HG02840 (cell line): ENCODE results near the gene MEF2B.
"Not testable (repeated sequence)": the region's sequence is repeated elsewhere in the genome, so short reads cannot be mapped to it uniquely, and the experiment has no call there.

ENCODE experiments used
- ATAC-seq: cut with Tn5 transposase; IDR thresholded peaks from one replicate; pipeline ENCODE4 v1.9.1; 2021; ENCODE audit warnings: mild to moderate bottlenecking, moderate library complexity, moderate number of reproducible peaks; ENCODE audit not compliant: unreplicated experiment, low FRiP score

Gene MEF2B

DNA sequence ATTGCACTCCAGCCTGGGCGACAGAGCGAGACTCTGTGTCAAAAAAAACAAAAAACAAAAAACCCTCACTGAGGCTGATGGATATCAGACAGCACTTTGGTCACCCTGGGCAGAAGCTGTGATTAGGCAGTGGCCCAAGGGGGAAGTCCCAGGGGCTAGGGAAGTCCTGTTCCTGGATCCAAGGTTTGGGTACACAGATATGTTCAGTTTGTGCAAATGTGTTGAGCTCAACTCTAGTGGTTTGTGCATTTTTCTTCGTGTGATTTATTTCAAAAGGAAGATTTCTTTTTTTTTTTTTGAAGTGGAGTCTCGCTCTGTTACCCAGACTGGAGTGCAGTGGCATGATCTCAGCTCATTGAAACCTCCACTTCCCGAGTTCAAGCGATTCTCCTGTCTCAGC is 12.3 kb downstream of the MEF2B start:
- no peak for ATAC-seq

GRCh38 chr19:19155495-19156219 is 14.4 kb downstream of the MEF2B start:
- peak; percentile 60 for ATAC-seq

GRCh38 chr19:19154768-19155494 is 15.1 kb downstream of the MEF2B start:
- ATAC-seq = no peak

- ATAC-seq = no peak
Measured at GRCh38 chr19:19152668-19153384, 17.2 kb downstream of the MEF2B start.

DNA sequence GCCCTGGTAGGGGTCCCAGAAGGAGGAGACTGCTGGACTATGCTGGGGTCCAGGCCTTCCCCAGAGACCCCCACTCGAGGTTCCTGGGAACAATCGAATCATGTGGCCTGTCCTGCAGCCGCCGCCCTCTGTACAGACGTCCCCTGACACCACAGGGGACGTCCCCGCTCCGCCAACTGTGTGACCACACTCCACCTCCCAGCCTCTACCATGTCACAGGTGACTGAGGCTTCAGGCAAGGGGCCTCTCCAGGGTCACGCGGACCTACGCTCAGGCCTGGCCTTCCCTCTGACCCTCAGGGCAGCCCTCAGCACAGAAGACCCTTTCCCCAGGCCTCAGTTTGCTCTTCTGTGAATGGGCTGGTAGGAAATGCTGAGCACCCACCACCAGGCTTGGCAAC is 18.6 kb downstream of the MEF2B start:
- no peak for ATAC-seq

- ATAC-seq = no peak
Measured at GRCh38 chr19:19149435-19149834, 20.6 kb downstream of the MEF2B start.

DNA sequence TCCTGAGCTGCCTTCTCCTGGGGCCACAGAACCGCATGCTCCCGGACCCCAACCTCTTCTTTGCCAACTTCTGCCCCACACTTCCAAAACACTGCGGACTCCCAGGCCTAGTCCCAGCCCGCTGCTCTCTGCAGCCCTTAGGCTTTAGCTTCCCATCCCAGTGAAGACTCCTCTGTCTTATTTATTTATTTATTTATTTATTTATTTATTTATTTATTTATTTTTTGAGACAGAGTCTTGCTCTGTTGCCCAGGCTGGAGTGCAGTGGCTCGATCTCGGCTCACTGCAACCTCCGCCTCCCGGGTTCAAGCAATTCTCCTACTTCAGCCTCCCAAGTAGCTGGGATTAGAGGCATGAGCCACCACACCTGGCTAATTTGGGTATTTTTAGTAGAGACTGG is 21.6 kb downstream of the MEF2B start:
- not testable (repeated sequence) for ATAC-seq

DNA sequence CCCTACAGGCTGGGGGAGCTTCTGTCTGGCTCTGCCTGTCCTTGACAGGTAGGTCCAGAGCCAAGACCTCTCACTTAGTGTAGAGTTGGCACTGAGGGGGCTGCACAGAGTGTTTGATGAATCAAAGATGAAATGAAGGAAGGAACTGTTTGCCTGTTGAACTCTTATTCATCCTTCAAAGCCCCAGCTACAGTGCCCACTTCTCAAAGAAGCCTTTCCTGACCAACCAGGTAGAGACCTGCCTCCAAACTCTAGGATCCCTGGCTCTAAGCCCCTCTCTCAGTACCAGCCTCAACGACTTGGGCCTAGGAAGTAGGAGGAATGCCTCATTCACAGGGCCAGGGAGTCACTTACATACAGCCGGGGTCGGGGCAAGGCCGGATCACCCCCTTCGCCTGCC is 22.7 kb downstream of the MEF2B start:
- no peak for ATAC-seq

- no peak for ATAC-seq
Measured at GRCh38 chr19:19146865-19147264, 23.2 kb downstream of the MEF2B start.

GRCh38 chr19:19145684-19146608 is 24.1 kb downstream of the MEF2B start:
- ATAC-seq = no peak

GRCh38 chr19:19145281-19145680 is 24.8 kb downstream of the MEF2B start:
- ATAC-seq = no peak

DNA sequence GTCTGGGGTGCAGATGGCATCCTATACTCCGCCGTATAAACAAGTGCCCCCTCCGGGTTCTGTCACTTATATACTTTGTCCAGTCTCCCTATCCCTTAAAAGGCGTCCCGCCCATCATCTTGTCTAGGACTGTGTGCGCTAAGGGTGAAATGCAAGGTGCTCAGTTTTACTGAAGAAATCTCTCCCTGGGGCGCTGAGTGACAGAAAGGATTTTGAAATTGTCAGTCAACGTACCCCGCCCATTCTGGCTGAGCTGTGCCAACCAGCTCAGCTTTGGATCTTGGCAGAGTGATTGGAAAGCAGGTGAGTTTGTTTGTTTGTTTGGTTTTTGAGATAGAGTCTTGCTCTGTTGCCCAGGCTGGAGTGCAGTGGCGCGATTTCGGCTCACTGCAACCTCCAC is 27.7 kb downstream of the MEF2B start:
- no peak for ATAC-seq

DNA sequence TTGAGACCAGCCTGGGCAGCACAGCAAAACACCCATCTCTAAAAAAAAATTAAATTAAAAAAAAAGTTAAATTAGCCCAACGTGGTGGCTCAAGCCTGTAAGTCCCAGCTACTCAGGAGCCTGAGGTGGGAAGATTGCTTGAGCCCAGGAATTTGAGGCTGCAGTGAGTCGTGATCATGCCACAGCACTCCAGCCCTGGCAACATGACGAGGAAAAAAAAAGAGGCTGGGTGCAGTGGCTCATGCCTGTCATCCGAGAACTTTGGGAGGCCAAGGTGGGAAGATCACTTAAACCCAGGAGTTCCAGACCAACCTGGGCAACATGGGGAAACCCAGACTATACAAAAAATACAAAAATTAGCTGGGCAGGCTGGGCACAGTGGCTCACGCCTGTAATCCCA is 29.6 kb downstream of the MEF2B start:
- no peak for ATAC-seq

- no peak for ATAC-seq
Measured at GRCh38 chr19:19139876-19140229, 30.2 kb downstream of the MEF2B start.

GRCh38 chr19:19138109-19138981 is 31.7 kb downstream of the MEF2B start, which contains the start of gene TMEM161A:
TMEM161A (minus strand) TSS chr19:19138478; CDS start chr19:19138428, 50 bp downstream.
- ATAC-seq = peak; percentile 98

DNA sequence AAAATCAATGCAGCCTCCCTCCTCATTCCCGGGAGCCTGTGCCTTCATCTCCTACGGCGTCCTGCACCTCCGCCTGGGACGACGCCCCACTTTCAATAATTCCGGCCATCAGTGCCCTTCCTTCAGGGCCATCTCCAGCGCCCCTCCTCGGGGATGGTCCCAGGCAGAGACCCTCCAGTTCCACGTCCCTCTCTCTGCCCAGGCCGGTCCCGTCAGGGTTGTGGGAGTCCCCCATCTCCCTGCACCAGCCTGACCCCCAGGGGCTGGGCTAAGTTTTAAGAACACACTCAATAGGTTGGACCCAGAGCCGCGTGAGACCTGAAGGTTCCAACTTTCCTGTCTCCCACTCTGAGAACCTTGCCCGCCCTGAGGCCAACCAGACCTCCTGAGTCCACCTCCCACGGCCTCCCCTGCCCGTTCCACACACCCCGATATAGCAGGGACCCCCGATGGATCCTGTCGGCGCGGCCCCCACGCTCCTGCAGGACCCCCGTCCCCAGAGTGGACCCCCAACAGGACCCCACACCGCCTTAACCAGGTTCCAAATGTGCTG is 32.4 kb downstream of the MEF2B start:
- no peak for ATAC-seq

GRCh38 chr19:19135713-19136112 is 34.4 kb downstream of the MEF2B start:
- not testable (repeated sequence) for ATAC-seq

- ATAC-seq = no peak
Measured at GRCh38 chr19:19134687-19135158, 35.3 kb downstream of the MEF2B start.

GRCh38 chr19:19133985-19134384 is 36.1 kb downstream of the MEF2B start:
- no peak for ATAC-seq
